ENCODE results near the gene ACTG2.

DNA sequence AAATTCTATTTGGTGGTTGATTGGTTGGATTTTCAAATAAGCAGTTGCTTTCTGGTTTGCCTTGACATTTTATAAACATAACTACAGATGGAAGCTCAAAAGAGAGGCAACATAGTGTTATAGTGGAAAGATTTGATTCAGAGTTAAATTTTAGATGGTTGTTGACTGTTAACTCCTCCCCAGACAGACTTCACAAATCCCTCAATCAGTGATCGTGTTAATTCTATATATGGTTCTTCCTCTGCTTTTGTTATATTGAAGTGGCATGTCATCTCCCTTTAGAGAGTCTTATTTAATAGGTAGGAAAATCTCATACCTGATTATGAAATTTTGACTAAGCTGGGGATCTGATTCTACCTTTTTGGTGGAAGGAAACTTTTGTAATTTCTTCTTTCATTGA, 53.4 kb downstream of the ACTG2 start:
- TF ChIP-seq CTCF (IDR thresholded peaks at IDR 0.05), result no peak
- no peak for TF ChIP-seq POLR2A (IDR thresholded peaks at IDR 0.05)

All from adrenal gland (tissue), 5 donors.